GM12875 (cell line): ENCODE data around the gene ISOC2.

Source experiments
- H3K4me3 ChIP-seq: one replicate; pipeline ENCODE4 v1.5.1; 2011; ENCODE audit warnings: low read depth, low read length, control low read depth
- TF ChIP-seq, protein P1 (sequence below): IDR thresholded peaks from 2 replicates; pipeline ENCODE4 v1.5.1; 2011; ENCODE audit warnings: low read depth, mild to moderate bottlenecking, control low read depth, inconsistent platforms, low read length, moderate library complexity, borderline replicate concordance; ENCODE audit not compliant: insufficient read depth

The ISOC2 gene

DNA sequence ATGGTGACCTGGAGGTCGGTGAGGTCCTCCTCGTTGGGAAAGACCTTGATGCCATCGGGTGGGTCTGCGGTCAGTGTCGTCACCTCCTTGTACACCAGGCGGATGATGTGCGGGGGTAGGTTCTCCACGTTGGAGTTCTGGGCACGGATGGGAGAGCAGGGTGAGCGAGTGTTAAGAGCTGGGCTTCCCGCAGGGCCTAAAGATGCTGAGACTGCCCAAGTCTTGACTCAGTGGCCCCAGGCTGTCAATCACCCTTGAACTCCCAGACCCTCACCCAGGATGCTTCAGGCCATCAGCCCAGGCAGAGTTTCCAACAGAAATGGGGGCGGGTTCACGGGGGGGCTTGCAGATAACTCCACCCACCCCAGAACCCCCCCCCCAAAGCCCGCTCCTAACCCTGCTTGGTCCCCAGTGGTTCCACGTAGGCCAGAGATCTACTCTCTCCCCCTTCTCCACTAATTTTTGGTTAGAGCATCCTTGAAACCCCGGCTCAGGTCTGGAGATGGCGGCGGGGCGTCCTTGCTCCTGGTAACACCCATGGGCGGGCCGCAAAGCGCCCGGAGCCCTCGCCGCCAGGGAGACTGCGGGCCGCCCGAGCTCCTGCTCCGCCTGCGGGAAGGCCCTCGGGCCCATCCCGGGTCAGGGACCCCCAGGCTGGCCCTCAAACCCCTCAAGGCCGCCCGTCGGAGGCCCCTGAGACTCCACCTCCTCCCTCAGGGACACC is 54.5 kb downstream of the ISOC2 start:
- H3K4me3 ChIP-seq, result peak overlapping the region; percentile 97
- TF ChIP-seq, protein P1, sequence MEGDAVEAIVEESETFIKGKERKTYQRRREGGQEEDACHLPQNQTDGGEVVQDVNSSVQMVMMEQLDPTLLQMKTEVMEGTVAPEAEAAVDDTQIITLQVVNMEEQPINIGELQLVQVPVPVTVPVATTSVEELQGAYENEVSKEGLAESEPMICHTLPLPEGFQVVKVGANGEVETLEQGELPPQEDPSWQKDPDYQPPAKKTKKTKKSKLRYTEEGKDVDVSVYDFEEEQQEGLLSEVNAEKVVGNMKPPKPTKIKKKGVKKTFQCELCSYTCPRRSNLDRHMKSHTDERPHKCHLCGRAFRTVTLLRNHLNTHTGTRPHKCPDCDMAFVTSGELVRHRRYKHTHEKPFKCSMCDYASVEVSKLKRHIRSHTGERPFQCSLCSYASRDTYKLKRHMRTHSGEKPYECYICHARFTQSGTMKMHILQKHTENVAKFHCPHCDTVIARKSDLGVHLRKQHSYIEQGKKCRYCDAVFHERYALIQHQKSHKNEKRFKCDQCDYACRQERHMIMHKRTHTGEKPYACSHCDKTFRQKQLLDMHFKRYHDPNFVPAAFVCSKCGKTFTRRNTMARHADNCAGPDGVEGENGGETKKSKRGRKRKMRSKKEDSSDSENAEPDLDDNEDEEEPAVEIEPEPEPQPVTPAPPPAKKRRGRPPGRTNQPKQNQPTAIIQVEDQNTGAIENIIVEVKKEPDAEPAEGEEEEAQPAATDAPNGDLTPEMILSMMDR, result no peak

DNA sequence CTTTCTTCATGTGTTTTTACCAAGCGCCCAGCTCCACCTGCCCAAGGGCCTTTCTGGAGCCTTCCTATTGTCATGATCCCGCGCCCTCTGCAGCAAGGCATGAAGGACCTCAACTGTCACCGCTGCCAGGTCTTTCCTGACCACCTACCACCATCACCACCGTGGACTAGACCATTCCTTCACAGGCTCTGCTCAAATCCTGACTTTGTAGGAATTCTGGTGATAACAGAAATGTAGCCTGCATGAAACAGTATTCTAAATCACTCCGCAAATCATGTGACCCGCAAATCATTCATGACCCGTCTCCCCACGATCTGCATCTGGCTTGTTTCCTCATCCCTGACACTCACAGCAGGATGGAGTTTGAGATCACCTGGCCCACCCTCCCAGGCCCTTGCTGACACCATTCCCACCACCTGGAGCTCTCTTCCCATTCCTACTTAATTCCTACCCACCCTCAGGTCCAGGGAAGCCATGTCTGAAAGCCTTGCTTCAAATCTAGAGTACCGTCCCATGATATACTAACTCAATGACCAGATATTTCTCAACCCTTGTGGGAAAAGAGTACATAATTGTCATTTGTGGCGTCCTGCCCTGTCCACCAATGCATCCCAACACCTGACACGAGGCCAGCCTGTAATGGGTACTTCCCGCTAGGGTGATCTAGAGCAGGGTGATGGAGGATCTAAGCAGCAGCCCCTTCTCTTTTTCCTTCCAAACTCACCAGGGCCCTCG is 55.2 kb downstream of the ISOC2 start:
- TF ChIP-seq, protein P1, result no peak
- peak overlapping the region; percentile 97 for H3K4me3 ChIP-seq

DNA sequence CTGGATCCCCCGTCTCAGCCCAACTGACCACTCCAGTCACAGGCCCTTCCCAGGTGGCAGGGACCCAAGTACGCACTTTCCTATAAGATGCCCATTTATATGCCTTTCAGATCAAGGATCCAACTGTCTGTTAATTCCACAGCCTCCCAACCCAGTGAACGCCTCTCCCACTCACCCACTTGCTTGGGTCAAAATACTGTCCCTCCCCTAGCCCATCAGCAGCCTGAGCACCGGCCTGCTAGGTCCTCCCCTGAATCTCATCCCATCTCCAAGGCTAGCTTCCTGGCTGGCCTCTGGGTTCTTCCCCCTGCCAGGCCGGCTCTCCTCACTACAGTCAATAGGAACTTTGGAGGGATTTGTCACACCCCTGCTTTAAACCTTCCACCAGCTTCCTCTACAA is 55.8 kb downstream of the ISOC2 start:
- no peak overlapping the region for H3K4me3 ChIP-seq
- TF ChIP-seq, protein P1, result no peak
